Smooth muscle cell (in vitro differentiated cells): ENCODE data around the gene ZNF555. TPM values are rescaled to one million over a fixed set of nuclear protein-coding genes. Genes with fewer than 3 reads are reported as not detected.

Experiments used
- DNase-seq: peaks from one replicate; lab custom pipeline; 2025; ENCODE audit not compliant: unreplicated experiment; lab: John Stamatoyannopoulos, UW
- H2AFZ ChIP-seq: fragments of 200-600 bp; sonication (generic); 2 replicates; pipeline ENCODE4 v1.6.0; 2016; ENCODE audit warnings: antibody characterized with exemption, low read depth, mild to moderate bottlenecking
- H3F3A ChIP-seq: fragments of 200-600 bp; sonication (generic); 2 replicates; pipeline ENCODE4 v1.6.0; 2017; ENCODE audit warnings: antibody characterized with exemption, low read depth
- H3K27ac ChIP-seq: fragments of 200-600 bp; sonication (generic); 2 replicates; pipeline ENCODE4 v1.5.1; 2016; ENCODE audit warnings: low read depth, mild to moderate bottlenecking
- H3K27me3 ChIP-seq: fragments of 200-600 bp; sonication (generic); 2 replicates; pipeline ENCODE4 v1.6.1; 2016; ENCODE audit warnings: low read depth, mild to moderate bottlenecking
- H3K36me3 ChIP-seq: fragments of 200-600 bp; sonication (generic); 2 replicates; pipeline ENCODE4 v1.5.1; 2016; ENCODE audit warnings: low read depth
- H3K4me1 ChIP-seq: fragments of 200-600 bp; sonication (generic); 2 replicates; pipeline ENCODE4 v1.5.1; 2016; ENCODE audit warnings: low read depth
- H3K4me2 ChIP-seq: fragments of 200-600 bp; sonication (generic); 2 replicates; pipeline ENCODE4 v1.6.0; 2016; ENCODE audit warnings: mild to moderate bottlenecking
- H3K4me3 ChIP-seq: fragments of 200-600 bp; sonication (generic); 2 replicates; pipeline ENCODE4 v1.5.1; 2016; ENCODE audit warnings: mild to moderate bottlenecking
- H3K79me2 ChIP-seq: fragments of 200-600 bp; sonication (generic); 2 replicates; pipeline ENCODE4 v1.6.0; 2016; ENCODE audit warnings: low read depth, mild to moderate bottlenecking
- H3K9ac ChIP-seq: fragments of 200-600 bp; sonication (generic); 2 replicates; pipeline ENCODE4 v1.6.0; 2016; ENCODE audit warnings: low read depth
- H3K9me3 ChIP-seq: fragments of 200-600 bp; sonication (generic); replicated peaks from 2 replicates; pipeline ENCODE4 v1.5.1; 2016; ENCODE audit warnings: low read depth
- H4K20me1 ChIP-seq: fragments of 200-600 bp; sonication (generic); 2 replicates; pipeline ENCODE4 v1.6.0; 2016; ENCODE audit warnings: low read depth
- CTCF ChIP-seq: fragments of 200-600 bp; sonication (generic); IDR thresholded peaks from 2 replicates; pipeline ENCODE4 v1.5.1; 2017; ENCODE audit warnings: borderline replicate concordance, mild to moderate bottlenecking, antibody characterized with exemption; ENCODE audit not compliant: insufficient read depth, poor library complexity, severe bottlenecking
- WGBS: methylation state at CpG from one replicate; pipeline ENCODE4 v1.1.7; 2016; ENCODE audit warnings: low lambda C conversion rate; 5-methylcytosine and 5-hydroxymethylcytosine counted together
- polyA plus RNA-seq: library from polyadenylated mRNA; unstranded; fragments of >200 nt; fragmentation: Nextera tagmentation; extraction: Ambion mirVana; gene quantifications from 2 replicates; pipeline ENCODE4 v1.2.1, GENCODE V29; 2016
- total RNA-seq: library from RNA; depleted of rRNA; stranded (reverse); fragments of >200 nt; gene quantifications from 2 replicates; pipeline ENCODE4 v1.2.3, GENCODE V29; 2014

The ZNF555 gene
- total and polyA plus RNA-seq, 2 experiments from 2014 or later: 3.2 to 4.9 TPM

GRCh38 chr19:2806736-2807378 is 34.4 kb upstream of the ZNF555 start:
- Histone ChIP-seq H3K27ac (no peak overlapping the region), H3K4me2 (no peak overlapping the region), H3K4me1 (no peaks in the 10 kb centered on the region), H3K36me3 (no peaks in the 10 kb centered on the region), H3K27me3 (no peaks in the 10 kb centered on the region), H3K9me3 (no peaks in the 10 kb centered on the region), H4K20me1 (peaks cover 5% of the 10 kb centered on the region), H3K9ac (no peak overlapping the region), H3F3A (no peaks in the 10 kb centered on the region), H3K79me2 (no peaks in the 10 kb centered on the region), H2AFZ (no peak overlapping the region), H3K4me3 (no peak overlapping the region)
- WGBS: 94% methylated on average over 33 of the region's 34 CpGs
- DNase-seq: no peak
- TF ChIP-seq CTCF: no peak

- H3K4me2 ChIP-seq: no peak overlapping the region
- H3K27me3 ChIP-seq: no peaks in the 10 kb centered on the region
- H3F3A ChIP-seq: no peaks in the 10 kb centered on the region
- no peaks in the 10 kb centered on the region for H3K79me2 ChIP-seq
- H3K27ac ChIP-seq: no peak overlapping the region
- H2AFZ ChIP-seq: no peak overlapping the region
- H3K4me1 ChIP-seq: no peaks in the 10 kb centered on the region
- TF ChIP-seq CTCF: no peak
- H3K36me3 ChIP-seq: no peaks in the 10 kb centered on the region
- 98% methylated on average over 51 of the region's 56 CpGs for WGBS
- H3K9ac ChIP-seq: no peak overlapping the region
- DNase-seq: no peak
- peaks cover 5% of the 10 kb centered on the region for H4K20me1 ChIP-seq
- no peak overlapping the region for H3K4me3 ChIP-seq
- H3K9me3 ChIP-seq: no peaks in the 10 kb centered on the region
Measured at GRCh38 chr19:2807379-2808128, 33.7 kb upstream of the ZNF555 start.

- H3K27ac ChIP-seq: no peak overlapping the region
- no peaks in the 10 kb centered on the region for H3K4me1 ChIP-seq
- H3K9me3 ChIP-seq: no peaks in the 10 kb centered on the region
- no peaks in the 10 kb centered on the region for H3F3A ChIP-seq
- no peak for DNase-seq
- H3K4me2 ChIP-seq: no peak overlapping the region
- H3K27me3 ChIP-seq: no peaks in the 10 kb centered on the region
- no peaks in the 10 kb centered on the region for H4K20me1 ChIP-seq
- no peak overlapping the region for H3K4me3 ChIP-seq
- no peak overlapping the region for H2AFZ ChIP-seq
- no peak overlapping the region for H3K9ac ChIP-seq
- no peak for TF ChIP-seq CTCF
- WGBS: 98% methylated on average over 35 of the region's 41 CpGs
- no peaks in the 10 kb centered on the region for H3K36me3 ChIP-seq
- H3K79me2 ChIP-seq: no peaks in the 10 kb centered on the region
Measured at GRCh38 chr19:2808129-2808941, 32.9 kb upstream of the ZNF555 start.
